DND-41 (cell line): ENCODE data around the gene CPAMD8.

Experiments used
- ATAC-seq: fragments of 200-7000 bp; cut with Tn5 transposase; 3 replicates; pipeline ENCODE4 v1.9.1; 2021; ENCODE audit warnings: low read depth; ENCODE audit not compliant: insufficient read depth
- DNase-seq: peaks from one replicate; pipeline ENCODE4 v3.0.0-alpha.2; 2020
- H2AFZ ChIP-seq: 2 replicates; pipeline ENCODE4 v1.6.0; 2012; ENCODE audit warnings: low read depth, low read length
- H3K27ac ChIP-seq: 2 replicates; pipeline ENCODE4 v1.5.1; 2012; ENCODE audit warnings: low read length, inconsistent platforms
- H3K27me3 ChIP-seq: fragments of 200-600 bp; sonication (generic); 2 replicates; pipeline ENCODE4 v1.6.0; 2012; ENCODE audit warnings: low read length, mild to moderate bottlenecking, inconsistent platforms; ENCODE audit not compliant: insufficient read depth, poor library complexity
- H3K36me3 ChIP-seq: 2 replicates; pipeline ENCODE4 v1.5.1; 2012; ENCODE audit warnings: low read length, inconsistent platforms; ENCODE audit not compliant: insufficient read depth
- H3K4me1 ChIP-seq: 2 replicates; pipeline ENCODE4 v1.5.1; 2012; ENCODE audit warnings: mild to moderate bottlenecking, low read length; ENCODE audit not compliant: insufficient read depth
- H3K4me2 ChIP-seq: 2 replicates; pipeline ENCODE4 v1.6.0; 2012; ENCODE audit warnings: mild to moderate bottlenecking, moderate library complexity, low read length, inconsistent platforms; ENCODE audit not compliant: insufficient read depth
- H3K4me3 ChIP-seq, 2 experiments: fragments of 200-600 bp in 1 of 2; shearing (Covaris generic) in 1 of 2; 2 replicates each; pipeline ENCODE4 v1.5.1; 2012 to 2016; ENCODE audit warnings: inconsistent platforms in 2 of 2, low read length in 2 of 2, mild to moderate bottlenecking in 2 of 2, low read depth in 1 of 2, moderate library complexity in 1 of 2
- H3K79me2 ChIP-seq: 2 replicates; pipeline ENCODE4 v1.6.0; 2012; ENCODE audit warnings: low read length, inconsistent platforms; ENCODE audit not compliant: insufficient read depth
- H3K9ac ChIP-seq: 2 replicates; pipeline ENCODE4 v1.6.0; 2012; ENCODE audit warnings: low read depth, mild to moderate bottlenecking, inconsistent platforms, low read length, moderate library complexity
- H3K9me3 ChIP-seq: 2 replicates; pipeline ENCODE4 v1.5.1; 2012; ENCODE audit warnings: low read length, moderate library complexity, mild to moderate bottlenecking, inconsistent platforms; ENCODE audit not compliant: insufficient read depth, severe bottlenecking
- H4K20me1 ChIP-seq: 2 replicates; pipeline ENCODE4 v1.6.0; 2012; ENCODE audit warnings: low read length; ENCODE audit not compliant: insufficient read depth
- CTCF ChIP-seq: IDR thresholded peaks from 2 replicates; pipeline ENCODE4 v1.5.1; 2012; ENCODE audit warnings: borderline replicate concordance, low read length, moderate library complexity, mild to moderate bottlenecking; ENCODE audit not compliant: poor library complexity, severe bottlenecking; ENCODE audit errors: extremely low read depth
- EZH2 ChIP-seq: IDR thresholded peaks from 3 replicates; pipeline ENCODE4 v1.6.1; 2012; ENCODE audit warnings: borderline replicate concordance, low read depth, mild to moderate bottlenecking, moderate library complexity, low read length, inconsistent platforms; ENCODE audit not compliant: severe bottlenecking

The CPAMD8 gene

DNA sequence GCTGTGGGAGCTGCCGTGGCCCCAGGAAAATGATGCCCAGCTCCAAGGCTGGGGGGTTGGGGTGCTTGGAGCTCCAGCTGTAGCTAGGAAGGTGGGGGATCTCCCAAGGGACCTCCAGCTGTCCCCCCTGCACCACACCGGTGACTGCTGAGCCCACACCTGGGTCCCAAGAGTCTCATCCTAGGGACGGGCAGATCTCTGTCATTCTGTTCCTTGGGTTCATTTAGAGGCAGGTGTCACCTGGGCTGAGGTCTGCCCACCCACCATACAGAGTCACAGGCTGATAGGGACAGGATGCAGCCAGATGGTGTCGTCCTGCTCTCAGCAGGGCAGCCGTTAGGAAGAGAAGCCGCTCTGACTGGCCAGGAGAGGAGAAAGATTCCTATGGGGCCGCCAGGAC is 132.5 kb downstream of the CPAMD8 start:
- H3K9me3 ChIP-seq: no peaks in the 10 kb centered on the region
- H3K27ac ChIP-seq: no peak overlapping the region
- H3K4me3 ChIP-seq: no peak overlapping the region
- no peaks in the 10 kb centered on the region for H4K20me1 ChIP-seq
- no peaks in the 10 kb centered on the region for H3K4me1 ChIP-seq
- ATAC-seq (no peak), DNase-seq (no peak)
- H3K4me2 ChIP-seq: no peak overlapping the region
- H3K9ac ChIP-seq: no peak overlapping the region
- H3K36me3 ChIP-seq: no peaks in the 10 kb centered on the region
- H3K79me2 ChIP-seq: no peaks in the 10 kb centered on the region
- no peaks in the 10 kb centered on the region for H3K27me3 ChIP-seq
- TF ChIP-seq EZH2: no peak
- TF ChIP-seq CTCF: no peak
- no peak overlapping the region for H2AFZ ChIP-seq

- H3K79me2 ChIP-seq: no peaks in the 10 kb centered on the region
- no peaks in the 10 kb centered on the region for H3K9me3 ChIP-seq
- no peak overlapping the region for H2AFZ ChIP-seq
- H3K4me3 ChIP-seq: no peak overlapping the region
- no peaks in the 10 kb centered on the region for H3K4me1 ChIP-seq
- DNase-seq (no peak), ATAC-seq (no peak)
- no peaks in the 10 kb centered on the region for H3K36me3 ChIP-seq
- no peak overlapping the region for H3K9ac ChIP-seq
- no peak overlapping the region for H3K4me2 ChIP-seq
- H3K27ac ChIP-seq: no peak overlapping the region
- TF ChIP-seq EZH2: no peak
- no peak for TF ChIP-seq CTCF
- no peaks in the 10 kb centered on the region for H3K27me3 ChIP-seq
- no peaks in the 10 kb centered on the region for H4K20me1 ChIP-seq
These were observed 133.0 kb downstream of the CPAMD8 start for GRCh38 chr19:16893686-16893989.

GRCh38 chr19:16892868-16893685 is 133.5 kb downstream of the CPAMD8 start:
- Histone ChIP-seq H3K9ac (no peak overlapping the region), H4K20me1 (no peaks in the 10 kb centered on the region), H3K27me3 (no peaks in the 10 kb centered on the region), H3K36me3 (no peaks in the 10 kb centered on the region), H3K4me2 (no peak overlapping the region), H2AFZ (no peak overlapping the region), H3K4me1 (no peaks in the 10 kb centered on the region), H3K79me2 (no peaks in the 10 kb centered on the region), H3K9me3 (no peaks in the 10 kb centered on the region), H3K27ac (no peak overlapping the region), H3K4me3 (no peak overlapping the region)
- DNase-seq: no peak
- peak; percentile 57; the same call in 2 of the 3 replicates for ATAC-seq
- TF ChIP-seq EZH2 (no peak), CTCF (no peak)
